Caco-2 (cell line): ENCODE data around the gene HTR6. TPM values are rescaled to one million over a fixed set of nuclear protein-coding genes. Genes with fewer than 3 reads are reported as not detected.

Experiments
- BruUV-seq: library from RNA; stranded (reverse); fragments of 400-500 nt; replicated peaks from 2 replicates; lab custom pipeline; 2021; lab: Mats Ljungman, UMichigan
- CTCF ChIA-PET: fragments of 300-600 bp; sonication (Branson Sonifier 250); formaldehyde crosslinking; loops from one replicate; lab custom pipeline; 2022; ENCODE audit warnings: antibody characterized with exemption; lab: Charles Lee
- POLR2A ChIA-PET: fragments of 300-600 bp; sonication (Branson Sonifier 250); formaldehyde crosslinking; loops from one replicate; lab custom pipeline; 2022; ENCODE audit warnings: antibody characterized with exemption; lab: Charles Lee
- DNase-seq, 2 experiments: peaks; one replicate each; pipeline versions ENCODE4 v3.0.0 to v3.0.0-alpha.2; 2020 to 2022
- H3K27me3 ChIP-seq: replicated peaks from 2 replicates; pipeline ENCODE4 v1.6.0; 2011; ENCODE audit warnings: low read length; ENCODE audit not compliant: control insufficient read depth, insufficient read depth
- H3K36me3 ChIP-seq: 2 replicates; pipeline ENCODE4 v1.5.1; 2011; ENCODE audit warnings: low read length; ENCODE audit not compliant: control insufficient read depth, insufficient read depth
- H3K4me1 ChIP-seq: fragments of 250-450 bp; sonication (Bioruptor Pico); 2 replicates; pipeline ENCODE4 v1.5.1; 2020; ENCODE audit warnings: mild to moderate bottlenecking
- H3K4me3 ChIP-seq: 2 replicates; pipeline ENCODE4 v1.5.1; 2011; ENCODE audit warnings: low read depth, mild to moderate bottlenecking, control low read depth, low read length
- H3K9me3 ChIP-seq: fragments of 250-450 bp; sonication (Bioruptor Pico); 2 replicates; pipeline ENCODE4 v1.5.1; 2020; ENCODE audit warnings: mild to moderate bottlenecking, moderate library complexity
- H3K27ac Mint-ChIP-seq: one replicate; pipeline ENCODE4 v1.8.0; 2022; ENCODE audit warnings: mixed read lengths; ENCODE audit not compliant: unreplicated experiment
- H3K27me3 Mint-ChIP-seq: one replicate; pipeline ENCODE4 v1.8.0; 2022; ENCODE audit warnings: mixed read lengths; ENCODE audit not compliant: insufficient read depth, unreplicated experiment
- H3K36me3 Mint-ChIP-seq: one replicate; pipeline ENCODE4 v1.8.0; 2022; ENCODE audit warnings: mild to moderate bottlenecking, mixed read lengths; ENCODE audit not compliant: insufficient read depth, unreplicated experiment
- H3K4me1 Mint-ChIP-seq: one replicate; pipeline ENCODE4 v1.8.0; 2022; ENCODE audit warnings: low read depth, mixed read lengths; ENCODE audit not compliant: unreplicated experiment
- H3K4me3 Mint-ChIP-seq: one replicate; pipeline ENCODE4 v1.8.0; 2022; ENCODE audit warnings: mild to moderate bottlenecking, moderate library complexity, mixed read lengths; ENCODE audit not compliant: unreplicated experiment
- H3K9me3 Mint-ChIP-seq: one replicate; pipeline ENCODE4 v1.8.0; 2022; ENCODE audit warnings: mixed read lengths; ENCODE audit not compliant: unreplicated experiment
- CTCF ChIP-seq, 2 experiments: fragments of 200-600 bp in 1 of 2; IDR thresholded peaks; 1 replicate in 1 of 2; 2 replicates in 1 of 2; pipeline versions ENCODE4 v1.5.1 to v1.8.0; 2011 to 2022; ENCODE audit warnings: antibody characterized with exemption in 1 of 2, control low read depth in 1 of 2, inconsistent platforms in 1 of 2, low read depth in 1 of 2, low read length in 1 of 2, mild to moderate bottlenecking in 1 of 2, moderate library complexity in 1 of 2; ENCODE audit not compliant: insufficient read depth in 1 of 2, severe bottlenecking in 1 of 2, unreplicated experiment in 1 of 2
- intact Hi-C: fragments of 100-400 bp; cut with micrococcal nuclease; formaldehyde crosslinking; loops from one replicate; pipeline ENCODE4 v1.10.0; 2022; ENCODE audit not compliant: unreplicated experiment
- total RNA-seq: library from RNA; stranded (reverse); gene quantifications from 2 replicates; pipeline ENCODE4 v1.2.3, GENCODE V29; 2022

Gene HTR6
- total RNA-seq, 1 experiment from 2014 or later, result not detected

- POLR2A ChIA-PET, result no interaction called here
- CTCF ChIA-PET, result interaction anchor here (1.1 to 3.6 kb wide), 3 partner anchors 9 to 45 kb away, joined by 3 to 36 read pairs (median 17); no protein-coding TSS in a partner anchor
- Mint-ChIP-seq H3K9me3 (no peaks in the 10 kb centered on the region), H3K36me3 (no peaks in the 10 kb centered on the region), H3K4me3 (no peak overlapping the region), H3K4me1 (no peaks in the 10 kb centered on the region), H3K27ac (no peak overlapping the region), H3K27me3 (no peaks in the 10 kb centered on the region)
- no peak overlapping the region for H3K4me3 ChIP-seq
- intact Hi-C loops, result no loop called here
- no peaks in the 10 kb centered on the region for H3K9me3 ChIP-seq
- H3K4me1 ChIP-seq, result no peaks in the 10 kb centered on the region
- no TSS peak for BruUV-seq
- DNase-seq, result no peak
- no peaks in the 10 kb centered on the region for H3K36me3 ChIP-seq
- H3K27me3 ChIP-seq, result no peaks in the 10 kb centered on the region
- TF ChIP-seq CTCF (IDR thresholded peaks at IDR 0.05; ENCODE audit: insufficient read depth in 1 of 2, low read depth in 1 of 2, low read length in 1 of 2, severe bottlenecking in 1 of 2, unreplicated experiment in 1 of 2), result no peak
These were observed 40.8 kb downstream of the HTR6 start for GRCh38 chr1:19705464-19705863.

GRCh38 chr1:19706136-19706535 lies 41.5 kb downstream of the HTR6 start:
- H3K9me3 Mint-ChIP-seq, result no peaks in the 10 kb centered on the region
- no peaks in the 10 kb centered on the region for H3K27me3 Mint-ChIP-seq
- no peaks in the 10 kb centered on the region for H3K4me1 Mint-ChIP-seq
- CTCF ChIA-PET, result interaction anchor here (3.3 to 3.6 kb wide), 2 partner anchors 9 to 45 kb away, joined by 17 to 36 read pairs; no protein-coding TSS in a partner anchor
- no peak overlapping the region for H3K4me3 Mint-ChIP-seq
- Histone ChIP-seq H3K36me3 (no peaks in the 10 kb centered on the region), H3K9me3 (no peaks in the 10 kb centered on the region), H3K4me3 (no peak overlapping the region), H3K4me1 (no peaks in the 10 kb centered on the region), H3K27me3 (no peaks in the 10 kb centered on the region)
- intact Hi-C loops, result no loop called here
- no TSS peak for BruUV-seq
- no peaks in the 10 kb centered on the region for H3K36me3 Mint-ChIP-seq
- POLR2A ChIA-PET, result interaction anchor here (0.6 kb wide), 1 partner anchor 221 kb away, joined by 5 read pairs; the partner anchor contains the start of gene CAPZB
- no peak overlapping the region for H3K27ac Mint-ChIP-seq
- TF ChIP-seq CTCF (IDR thresholded peaks at IDR 0.05; ENCODE audit: insufficient read depth in 1 of 2, low read depth in 1 of 2, low read length in 1 of 2, severe bottlenecking in 1 of 2, unreplicated experiment in 1 of 2), result no peak
- no peak for DNase-seq

- Mint-ChIP-seq H3K9me3 (no peaks in the 10 kb centered on the region), H3K4me1 (no peaks in the 10 kb centered on the region), H3K27ac (no peak overlapping the region), H3K4me3 (no peak overlapping the region), H3K36me3 (no peaks in the 10 kb centered on the region), H3K27me3 (no peaks in the 10 kb centered on the region)
- CTCF ChIA-PET, result no interaction called here
- Histone ChIP-seq H3K4me3 (no peak overlapping the region), H3K27me3 (no peaks in the 10 kb centered on the region), H3K9me3 (no peaks in the 10 kb centered on the region), H3K36me3 (no peaks in the 10 kb centered on the region), H3K4me1 (no peaks in the 10 kb centered on the region)
- intact Hi-C loops, result no loop called here
- no peak for TF ChIP-seq CTCF (IDR thresholded peaks at IDR 0.05; ENCODE audit: insufficient read depth in 1 of 2, low read depth in 1 of 2, low read length in 1 of 2, severe bottlenecking in 1 of 2, unreplicated experiment in 1 of 2)
- BruUV-seq, result no TSS peak
- no peak for DNase-seq
- POLR2A ChIA-PET, result interaction anchor here (0.6 kb wide), 1 partner anchor 78 kb away, joined by 3 read pairs; no protein-coding TSS in a partner anchor
These were observed 44.0 kb downstream of the HTR6 start for GRCh38 chr1:19708567-19709110.
